ENCODE measurements around the gene KLC1.

DNA sequence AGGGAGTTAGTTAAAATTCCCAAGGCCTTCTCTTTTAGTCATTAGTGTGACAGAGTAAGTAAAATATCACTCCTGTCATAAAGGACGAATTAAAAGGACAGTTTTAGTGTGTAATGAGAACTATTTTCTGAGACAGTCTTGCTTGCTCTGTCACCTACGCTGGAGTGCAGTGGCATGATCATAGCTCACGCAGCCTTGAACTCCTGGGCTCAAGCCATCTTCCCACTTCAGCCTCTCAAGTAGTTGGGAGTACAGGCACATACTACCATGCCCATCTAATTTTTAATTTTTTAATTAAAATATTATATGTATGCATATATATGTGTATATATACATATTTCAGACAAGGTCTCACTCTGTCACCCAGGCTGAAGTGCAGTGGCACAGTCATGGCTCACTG is 17.2 kb downstream of the KLC1 start:
- no peak for TF ChIP-seq EZH2phosphoT487 (conservative IDR thresholded peaks at IDR 0.05; ENCODE audit: low read length)
- TF ChIP-seq, protein P1, sequence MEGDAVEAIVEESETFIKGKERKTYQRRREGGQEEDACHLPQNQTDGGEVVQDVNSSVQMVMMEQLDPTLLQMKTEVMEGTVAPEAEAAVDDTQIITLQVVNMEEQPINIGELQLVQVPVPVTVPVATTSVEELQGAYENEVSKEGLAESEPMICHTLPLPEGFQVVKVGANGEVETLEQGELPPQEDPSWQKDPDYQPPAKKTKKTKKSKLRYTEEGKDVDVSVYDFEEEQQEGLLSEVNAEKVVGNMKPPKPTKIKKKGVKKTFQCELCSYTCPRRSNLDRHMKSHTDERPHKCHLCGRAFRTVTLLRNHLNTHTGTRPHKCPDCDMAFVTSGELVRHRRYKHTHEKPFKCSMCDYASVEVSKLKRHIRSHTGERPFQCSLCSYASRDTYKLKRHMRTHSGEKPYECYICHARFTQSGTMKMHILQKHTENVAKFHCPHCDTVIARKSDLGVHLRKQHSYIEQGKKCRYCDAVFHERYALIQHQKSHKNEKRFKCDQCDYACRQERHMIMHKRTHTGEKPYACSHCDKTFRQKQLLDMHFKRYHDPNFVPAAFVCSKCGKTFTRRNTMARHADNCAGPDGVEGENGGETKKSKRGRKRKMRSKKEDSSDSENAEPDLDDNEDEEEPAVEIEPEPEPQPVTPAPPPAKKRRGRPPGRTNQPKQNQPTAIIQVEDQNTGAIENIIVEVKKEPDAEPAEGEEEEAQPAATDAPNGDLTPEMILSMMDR (IDR thresholded peaks at IDR 0.05; ENCODE audit: insufficient read depth, low read length, poor library complexity, severe bottlenecking): no peak

Data from SU-DHL-6 (cell line).